SK-N-SH (cell line): ENCODE results near the gene GAB2. TPM values are rescaled to one million over a fixed set of nuclear protein-coding genes. Genes with fewer than 3 reads are reported as not detected.

Source experiments
- CTCF ChIA-PET: fragments of 300-600, 350-600 bp; formaldehyde crosslinking; extraction: SDS; loops from one replicate; lab custom pipeline; 2021; lab: Yijun Ruan, JAX
- POLR2A ChIA-PET: fragments of 350-600 bp; sonication (Branson Sonifier 250); formaldehyde crosslinking; extraction: SDS; loops from one replicate; lab custom pipeline; 2020; ENCODE audit warnings: antibody characterized with exemption, inconsistent platforms; lab: Yijun Ruan, JAX
- DNase-seq: peaks from one replicate; pipeline ENCODE4 v3.0.0; 2012
- H2AFZ ChIP-seq: fragments of 200-600 bp; sonication (generic); 2 replicates; pipeline ENCODE4 v1.8.1; 2016; ENCODE audit warnings: antibody characterized with exemption, mild to moderate bottlenecking, low read depth
- H3F3A ChIP-seq: fragments of 200-600 bp; sonication (generic); replicated peaks from 2 replicates; pipeline ENCODE3; 2016; ENCODE audit warnings: antibody characterized with exemption, mild to moderate bottlenecking; ENCODE audit not compliant: insufficient read depth
- H3K27ac ChIP-seq, 2 experiments: fragments of 200-500 bp in 1 of 2; fragments of 200-600 bp in 1 of 2; sonication (Bioruptor generic) in 1 of 2; sonication (generic), shearing (Covaris generic) in 1 of 2; 2 replicates each; pipeline versions ENCODE4 v1.5.1 to v1.6.1; 2014 to 2016; ENCODE audit warnings: low read depth in 2 of 2, inconsistent platforms in 1 of 2, low read length in 1 of 2, mild to moderate bottlenecking in 1 of 2, mixed read lengths in 1 of 2
- H3K27me3 ChIP-seq: fragments of 200-600 bp; sonication (generic), shearing (Covaris generic); 2 replicates; pipeline ENCODE4 v1.6.1; 2016; ENCODE audit warnings: mixed run types; ENCODE audit not compliant: insufficient read depth
- H3K36me3 ChIP-seq, 2 experiments: fragments of 200-500 bp in 1 of 2; fragments of 200-600 bp in 1 of 2; sonication (Bioruptor generic) in 1 of 2; sonication (generic) in 1 of 2; replicated peaks in 1 of 2; 2 replicates each; pipeline versions ENCODE3 to v1.5.1; 2014 to 2016; ENCODE audit warnings: low read length in 1 of 2, mild to moderate bottlenecking in 1 of 2; ENCODE audit not compliant: insufficient read depth in 2 of 2, control insufficient read depth in 1 of 2
- H3K4me1 ChIP-seq, 2 experiments: fragments of 200-500 bp in 1 of 2; fragments of 200-600 bp in 1 of 2; sonication (Bioruptor generic) in 1 of 2; sonication (generic), shearing (Covaris generic) in 1 of 2; 2 replicates each; pipeline versions ENCODE4 v1.5.1 to v1.6.1; 2014 to 2016; ENCODE audit warnings: low read depth in 1 of 2, low read length in 1 of 2, mixed run types in 1 of 2; ENCODE audit not compliant: insufficient read depth in 2 of 2, control insufficient read depth in 1 of 2
- H3K4me2 ChIP-seq: fragments of 200-600 bp; sonication (generic), shearing (Covaris generic); 2 replicates; pipeline ENCODE4 v1.6.1; 2017; ENCODE audit warnings: mixed run types
- H3K4me3 ChIP-seq, 2 experiments: fragments of 200-500 bp in 1 of 2; fragments of 200-600 bp in 1 of 2; sonication (Bioruptor generic) in 1 of 2; sonication (generic), shearing (Covaris generic) in 1 of 2; 2 replicates each; pipeline versions ENCODE4 v1.5.1 to v1.8.1; 2014 to 2016; ENCODE audit warnings: low read depth in 2 of 2, inconsistent platforms in 1 of 2, low read length in 1 of 2, mild to moderate bottlenecking in 1 of 2, mixed read lengths in 1 of 2, moderate library complexity in 1 of 2
- H3K79me2 ChIP-seq: fragments of 200-600 bp; sonication (generic); 2 replicates; pipeline ENCODE4 v1.8.1; 2017; ENCODE audit warnings: mild to moderate bottlenecking; ENCODE audit not compliant: insufficient read depth
- H3K9ac ChIP-seq: fragments of 200-600 bp; sonication (generic); 2 replicates; pipeline ENCODE4 v1.6.1; 2017; ENCODE audit warnings: mixed run types
- H3K9me2 ChIP-seq: fragments of 200-600 bp; sonication (generic); 2 replicates; pipeline ENCODE4 v1.6.1; 2017; ENCODE audit warnings: mixed run types
- H3K9me3 ChIP-seq: fragments of 200-600 bp; sonication (generic); 2 replicates; pipeline ENCODE4 v1.6.1; 2017; ENCODE audit warnings: mixed run types, mild to moderate bottlenecking, moderate library complexity
- H4K20me1 ChIP-seq: fragments of 200-600 bp; sonication (generic); 2 replicates; pipeline ENCODE4 v1.6.1; 2017; ENCODE audit warnings: mild to moderate bottlenecking, mixed run types; ENCODE audit not compliant: insufficient read depth
- EP300 ChIP-seq, 2 experiments: IDR thresholded peaks; 2 replicates each; pipeline versions ENCODE4 v1.4.0 to v1.6.1; 2012; ENCODE audit warnings: borderline replicate concordance in 1 of 2, low read depth in 1 of 2, low read length in 1 of 2
- EZH2phosphoT487 ChIP-seq: fragments of 200-600 bp; sonication (generic); IDR thresholded peaks from 2 replicates; pipeline ENCODE4 v1.6.1; 2017; ENCODE audit warnings: low read depth, mixed run types, mild to moderate bottlenecking, antibody characterized with exemption, moderate library complexity, borderline replicate concordance
- FOSL2 ChIP-seq: IDR thresholded peaks from 2 replicates; pipeline ENCODE4 v1.4.0; 2012; ENCODE audit warnings: low read depth, mild to moderate bottlenecking, moderate library complexity, borderline replicate concordance
- FOXJ3 ChIP-seq: sonication (generic); formaldehyde crosslinking; IDR thresholded peaks from 2 replicates; pipeline ENCODE4 v1.5.1; 2020; ENCODE audit warnings: mild to moderate bottlenecking, missing genetic modification reagents
- FOXM1 ChIP-seq: IDR thresholded peaks from 2 replicates; pipeline ENCODE4 v1.4.0; 2012; ENCODE audit warnings: low read depth, mild to moderate bottlenecking
- GABPA ChIP-seq: IDR thresholded peaks from 2 replicates; pipeline ENCODE4 v1.4.0; 2012; ENCODE audit warnings: low read depth, mild to moderate bottlenecking
- GATA2 ChIP-seq: sonication (generic); formaldehyde crosslinking; IDR thresholded peaks from 2 replicates; pipeline ENCODE4 v1.5.0; 2020; ENCODE audit warnings: mild to moderate bottlenecking, missing genetic modification reagents
- NRF1 ChIP-seq: IDR thresholded peaks from 2 replicates; pipeline ENCODE4 v1.6.1; 2012; ENCODE audit warnings: low read depth, mild to moderate bottlenecking, low read length
- POLR2AphosphoS5 ChIP-seq: IDR thresholded peaks from 2 replicates; pipeline ENCODE4 v1.6.1; 2012; ENCODE audit warnings: low read depth, low read length
- RAD21 ChIP-seq: IDR thresholded peaks from 2 replicates; pipeline ENCODE4 v1.6.1; 2012; ENCODE audit warnings: mild to moderate bottlenecking, low read length
- RFX5 ChIP-seq: IDR thresholded peaks from 2 replicates; pipeline ENCODE4 v1.6.1; 2012; ENCODE audit warnings: mild to moderate bottlenecking, improper control_type of control experiment, low read length
- SMC3 ChIP-seq: IDR thresholded peaks from 2 replicates; pipeline ENCODE4 v1.6.1; 2012; ENCODE audit warnings: low read depth, low read length, improper control_type of control experiment
- TAF1 ChIP-seq: IDR thresholded peaks from 2 replicates; pipeline ENCODE4 v1.6.1; 2012; ENCODE audit warnings: low read depth, mild to moderate bottlenecking, low read length, moderate library complexity, borderline replicate concordance
- TCF12 ChIP-seq: IDR thresholded peaks from 2 replicates; pipeline ENCODE4 v1.4.0; 2012
- YY1 ChIP-seq: IDR thresholded peaks from 2 replicates; pipeline ENCODE4 v1.4.0; 2012; ENCODE audit warnings: low read depth, mild to moderate bottlenecking
- WGBS: methylation state at CpG from one replicate; pipeline ENCODE4 v1.1.6; 2017; ENCODE audit warnings: low lambda C conversion rate; 5-methylcytosine and 5-hydroxymethylcytosine counted together
- polyA plus RNA-seq, 3 experiments: library from polyadenylated mRNA; depleted of rRNA; stranded (reverse); fragments of >200 nt; gene quantifications; 2 replicates each; pipeline ENCODE4 v1.2.3, GENCODE V29; 2012
- TF ChIP-seq, protein P1 (sequence below): IDR thresholded peaks from 2 replicates; pipeline ENCODE4; 2012
- TF ChIP-seq, protein P2 (sequence below): IDR thresholded peaks from 2 replicates; pipeline ENCODE4 v1.4.0; 2012; ENCODE audit warnings: low read depth, borderline replicate concordance
- TF ChIP-seq, protein P3 (sequence below): IDR thresholded peaks from 2 replicates; pipeline ENCODE4 v1.4.0; 2012; ENCODE audit warnings: low read depth
- TF ChIP-seq, protein P4 (sequence below): fragments of 200-600 bp; sonication (generic); IDR thresholded peaks from 2 replicates; pipeline ENCODE4 v1.6.1; 2017; ENCODE audit warnings: antibody characterized with exemption, mild to moderate bottlenecking, moderate library complexity
- TF ChIP-seq, protein P5 (sequence below): IDR thresholded peaks from 2 replicates; pipeline ENCODE4 v1.6.1; 2012; ENCODE audit warnings: mild to moderate bottlenecking, low read depth, low read length, moderate library complexity

Gene GAB2
- polyA plus RNA-seq, 1 of the 3 experiments (the other 2 are of a cell fraction): 5.6 TPM

DNA sequence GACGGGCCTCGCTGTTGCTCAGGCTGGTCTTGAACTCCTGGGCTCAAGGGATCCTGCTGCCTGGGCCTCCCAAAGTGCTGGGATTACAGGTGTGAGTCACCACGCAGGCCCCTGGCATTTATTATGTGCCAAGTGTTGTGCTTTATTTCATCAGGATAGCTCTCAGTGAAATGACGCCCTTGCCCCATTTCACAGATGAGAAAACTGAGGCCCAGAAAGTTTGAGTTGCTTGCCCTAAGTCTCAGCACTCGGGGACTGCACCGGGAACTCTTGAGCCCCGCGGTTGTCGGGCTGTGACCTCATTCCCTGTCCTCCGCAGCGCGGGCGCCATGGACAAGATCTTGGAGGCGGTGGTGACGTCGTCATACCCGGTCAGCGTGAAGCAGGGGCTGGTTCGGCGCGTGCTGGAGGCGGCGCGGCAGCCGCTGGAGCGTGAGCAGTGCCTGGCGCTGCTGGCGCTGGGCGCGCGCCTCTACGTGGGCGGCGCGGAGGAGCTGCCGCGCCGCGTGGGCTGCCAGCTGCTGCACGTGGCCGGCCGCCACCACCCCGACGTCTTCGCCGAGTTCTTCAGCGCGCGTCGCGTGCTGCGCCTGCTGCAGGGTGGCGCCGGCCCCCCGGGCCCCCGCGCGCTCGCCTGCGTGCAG lies 221.6 kb downstream of the GAB2 start:
- CTCF ChIA-PET: interaction anchor here (1.0 kb wide), 1 partner anchor 368 kb away, joined by 4 read pairs; no protein-coding TSS in a partner anchor
- DNase-seq: no peak
- WGBS: 96% methylated on average over 26 of the region's 60 CpGs

DNA sequence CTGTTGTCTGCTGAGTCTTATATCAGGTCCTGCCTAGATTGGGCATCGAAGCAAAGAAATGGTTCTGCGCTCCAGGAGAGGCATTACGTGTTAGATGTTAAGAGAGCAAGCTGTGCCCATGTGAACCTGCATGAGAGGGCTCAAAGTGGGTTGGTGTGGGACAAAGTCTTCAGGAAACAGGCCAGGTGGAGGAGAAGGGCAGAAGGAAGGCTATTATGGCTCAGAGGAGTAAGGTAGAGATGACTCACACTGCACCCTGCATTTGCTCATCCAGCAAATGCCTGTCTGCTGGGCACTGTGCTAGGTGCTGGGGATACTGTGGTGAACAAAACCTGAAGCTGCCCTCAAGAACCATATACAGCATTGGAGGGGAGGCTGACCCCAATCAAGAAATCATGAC lies 223.1 kb downstream of the GAB2 start:
- Histone ChIP-seq H3K27ac (no peak overlapping the region), H3K79me2 (peaks cover 50% of the 10 kb centered on the region), H3F3A (no peaks in the 10 kb centered on the region), H3K4me2 (no peak overlapping the region), H3K4me3 (no peak overlapping the region), H3K9ac (no peak overlapping the region), H3K27me3 (no peaks in the 10 kb centered on the region), H3K36me3 (peaks cover 0 to 14% of the 10 kb centered on the region in 2 experiments), H3K9me2 (no peaks in the 10 kb centered on the region), H2AFZ (no peak overlapping the region), H3K4me1 (peaks cover 11 to 21% of the 10 kb centered on the region in 2 experiments; a peak in 2 of 4 replicates), H3K9me3 (no peaks in the 10 kb centered on the region), H4K20me1 (0 out of 2 replicates have a peak, but pooled peaks cover 10% of the 10 kb centered on the region)
- ChIA-PET POLR2A (interaction anchor here (1.3 kb wide), 1 partner anchor 12 kb away, joined by 3 read pairs; no protein-coding TSS in a partner anchor), CTCF (interaction anchor here (2.1 kb wide), 1 partner anchor 15 kb away, joined by 6 read pairs; no protein-coding TSS in a partner anchor)
- no peak for DNase-seq
- WGBS: 100% methylated on average over 3 of the region's 3 CpGs
- TF ChIP-seq NRF1: no peak
- TF ChIP-seq FOSL2: no peak
- no peak for TF ChIP-seq GABPA
- TF ChIP-seq, protein P1, sequence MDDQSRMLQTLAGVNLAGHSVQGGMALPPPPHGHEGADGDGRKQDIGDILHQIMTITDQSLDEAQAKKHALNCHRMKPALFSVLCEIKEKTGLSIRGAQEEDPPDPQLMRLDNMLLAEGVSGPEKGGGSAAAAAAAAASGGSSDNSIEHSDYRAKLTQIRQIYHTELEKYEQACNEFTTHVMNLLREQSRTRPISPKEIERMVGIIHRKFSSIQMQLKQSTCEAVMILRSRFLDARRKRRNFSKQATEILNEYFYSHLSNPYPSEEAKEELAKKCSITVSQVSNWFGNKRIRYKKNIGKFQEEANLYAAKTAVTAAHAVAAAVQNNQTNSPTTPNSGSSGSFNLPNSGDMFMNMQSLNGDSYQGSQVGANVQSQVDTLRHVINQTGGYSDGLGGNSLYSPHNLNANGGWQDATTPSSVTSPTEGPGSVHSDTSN: no peak
- TF ChIP-seq, protein P2, sequence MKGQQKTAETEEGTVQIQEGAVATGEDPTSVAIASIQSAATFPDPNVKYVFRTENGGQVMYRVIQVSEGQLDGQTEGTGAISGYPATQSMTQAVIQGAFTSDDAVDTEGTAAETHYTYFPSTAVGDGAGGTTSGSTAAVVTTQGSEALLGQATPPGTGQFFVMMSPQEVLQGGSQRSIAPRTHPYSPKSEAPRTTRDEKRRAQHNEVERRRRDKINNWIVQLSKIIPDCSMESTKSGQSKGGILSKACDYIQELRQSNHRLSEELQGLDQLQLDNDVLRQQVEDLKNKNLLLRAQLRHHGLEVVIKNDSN: no peak
- no peak for TF ChIP-seq FOXJ3 (CRISPR knock-in tag)
- no peak for TF ChIP-seq TCF12
- TF ChIP-seq, protein P3, sequence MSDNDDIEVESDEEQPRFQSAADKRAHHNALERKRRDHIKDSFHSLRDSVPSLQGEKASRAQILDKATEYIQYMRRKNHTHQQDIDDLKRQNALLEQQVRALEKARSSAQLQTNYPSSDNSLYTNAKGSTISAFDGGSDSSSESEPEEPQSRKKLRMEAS: no peak
- TF ChIP-seq YY1: no peak
- TF ChIP-seq, protein P4, sequence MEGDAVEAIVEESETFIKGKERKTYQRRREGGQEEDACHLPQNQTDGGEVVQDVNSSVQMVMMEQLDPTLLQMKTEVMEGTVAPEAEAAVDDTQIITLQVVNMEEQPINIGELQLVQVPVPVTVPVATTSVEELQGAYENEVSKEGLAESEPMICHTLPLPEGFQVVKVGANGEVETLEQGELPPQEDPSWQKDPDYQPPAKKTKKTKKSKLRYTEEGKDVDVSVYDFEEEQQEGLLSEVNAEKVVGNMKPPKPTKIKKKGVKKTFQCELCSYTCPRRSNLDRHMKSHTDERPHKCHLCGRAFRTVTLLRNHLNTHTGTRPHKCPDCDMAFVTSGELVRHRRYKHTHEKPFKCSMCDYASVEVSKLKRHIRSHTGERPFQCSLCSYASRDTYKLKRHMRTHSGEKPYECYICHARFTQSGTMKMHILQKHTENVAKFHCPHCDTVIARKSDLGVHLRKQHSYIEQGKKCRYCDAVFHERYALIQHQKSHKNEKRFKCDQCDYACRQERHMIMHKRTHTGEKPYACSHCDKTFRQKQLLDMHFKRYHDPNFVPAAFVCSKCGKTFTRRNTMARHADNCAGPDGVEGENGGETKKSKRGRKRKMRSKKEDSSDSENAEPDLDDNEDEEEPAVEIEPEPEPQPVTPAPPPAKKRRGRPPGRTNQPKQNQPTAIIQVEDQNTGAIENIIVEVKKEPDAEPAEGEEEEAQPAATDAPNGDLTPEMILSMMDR: no peak
- TF ChIP-seq EP300 (IDR thresholded peaks at IDR 0.05; ENCODE audit: borderline replicate concordance in 1 of 2, low read depth in 1 of 2, low read length in 1 of 2): no peak
- TF ChIP-seq RFX5: no peak
- TF ChIP-seq, protein P5, sequence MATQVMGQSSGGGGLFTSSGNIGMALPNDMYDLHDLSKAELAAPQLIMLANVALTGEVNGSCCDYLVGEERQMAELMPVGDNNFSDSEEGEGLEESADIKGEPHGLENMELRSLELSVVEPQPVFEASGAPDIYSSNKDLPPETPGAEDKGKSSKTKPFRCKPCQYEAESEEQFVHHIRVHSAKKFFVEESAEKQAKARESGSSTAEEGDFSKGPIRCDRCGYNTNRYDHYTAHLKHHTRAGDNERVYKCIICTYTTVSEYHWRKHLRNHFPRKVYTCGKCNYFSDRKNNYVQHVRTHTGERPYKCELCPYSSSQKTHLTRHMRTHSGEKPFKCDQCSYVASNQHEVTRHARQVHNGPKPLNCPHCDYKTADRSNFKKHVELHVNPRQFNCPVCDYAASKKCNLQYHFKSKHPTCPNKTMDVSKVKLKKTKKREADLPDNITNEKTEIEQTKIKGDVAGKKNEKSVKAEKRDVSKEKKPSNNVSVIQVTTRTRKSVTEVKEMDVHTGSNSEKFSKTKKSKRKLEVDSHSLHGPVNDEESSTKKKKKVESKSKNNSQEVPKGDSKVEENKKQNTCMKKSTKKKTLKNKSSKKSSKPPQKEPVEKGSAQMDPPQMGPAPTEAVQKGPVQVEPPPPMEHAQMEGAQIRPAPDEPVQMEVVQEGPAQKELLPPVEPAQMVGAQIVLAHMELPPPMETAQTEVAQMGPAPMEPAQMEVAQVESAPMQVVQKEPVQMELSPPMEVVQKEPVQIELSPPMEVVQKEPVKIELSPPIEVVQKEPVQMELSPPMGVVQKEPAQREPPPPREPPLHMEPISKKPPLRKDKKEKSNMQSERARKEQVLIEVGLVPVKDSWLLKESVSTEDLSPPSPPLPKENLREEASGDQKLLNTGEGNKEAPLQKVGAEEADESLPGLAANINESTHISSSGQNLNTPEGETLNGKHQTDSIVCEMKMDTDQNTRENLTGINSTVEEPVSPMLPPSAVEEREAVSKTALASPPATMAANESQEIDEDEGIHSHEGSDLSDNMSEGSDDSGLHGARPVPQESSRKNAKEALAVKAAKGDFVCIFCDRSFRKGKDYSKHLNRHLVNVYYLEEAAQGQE: no peak
- no peak for TF ChIP-seq SMC3
- TF ChIP-seq RAD21: no peak
- no peak for TF ChIP-seq POLR2AphosphoS5

More for the DNA sequence above, 221.6 kb downstream of the GAB2 start:
- no peaks in the 10 kb centered on the region for H3K9me3 ChIP-seq
- no peaks in the 10 kb centered on the region for H3K27me3 ChIP-seq
- TF ChIP-seq YY1: no peak
- TF ChIP-seq, protein P3: no peak
- TF ChIP-seq TAF1: no peak
- no peak for TF ChIP-seq EZH2phosphoT487
- TF ChIP-seq FOXM1: no peak
- TF ChIP-seq GATA2: no peak
- H3K9ac ChIP-seq: no peak overlapping the region
- H3K4me3 ChIP-seq: no peak overlapping the region
- H3K4me1 ChIP-seq: peaks cover 0 to 7% of the 10 kb centered on the region in 2 experiments; a peak in 1 of 4 replicates
- H3F3A ChIP-seq: no peaks in the 10 kb centered on the region
- H3K36me3 ChIP-seq: peaks cover 0 to 28% of the 10 kb centered on the region in 2 experiments
- H2AFZ ChIP-seq: no peak overlapping the region
- POLR2A ChIA-PET: no interaction called here
- H3K4me2 ChIP-seq: no peak overlapping the region
- H3K9me2 ChIP-seq: no peaks in the 10 kb centered on the region
- H3K27ac ChIP-seq: no peak overlapping the region
- peaks cover 35% of the 10 kb centered on the region; the same call in 1 of the 2 replicates for H3K79me2 ChIP-seq
- 0 out of 2 replicates have a peak, but pooled peaks cover 10% of the 10 kb centered on the region for H4K20me1 ChIP-seq
